Inflammatory macrophage treated with lipopolysaccharide for 4 hours (primary cell): ENCODE results near the gene MRPL23.

Experiments used
- DNase-seq: peaks from one replicate; pipeline ENCODE4 v3.0.0-alpha.2; 2020

The MRPL23 gene

DNA sequence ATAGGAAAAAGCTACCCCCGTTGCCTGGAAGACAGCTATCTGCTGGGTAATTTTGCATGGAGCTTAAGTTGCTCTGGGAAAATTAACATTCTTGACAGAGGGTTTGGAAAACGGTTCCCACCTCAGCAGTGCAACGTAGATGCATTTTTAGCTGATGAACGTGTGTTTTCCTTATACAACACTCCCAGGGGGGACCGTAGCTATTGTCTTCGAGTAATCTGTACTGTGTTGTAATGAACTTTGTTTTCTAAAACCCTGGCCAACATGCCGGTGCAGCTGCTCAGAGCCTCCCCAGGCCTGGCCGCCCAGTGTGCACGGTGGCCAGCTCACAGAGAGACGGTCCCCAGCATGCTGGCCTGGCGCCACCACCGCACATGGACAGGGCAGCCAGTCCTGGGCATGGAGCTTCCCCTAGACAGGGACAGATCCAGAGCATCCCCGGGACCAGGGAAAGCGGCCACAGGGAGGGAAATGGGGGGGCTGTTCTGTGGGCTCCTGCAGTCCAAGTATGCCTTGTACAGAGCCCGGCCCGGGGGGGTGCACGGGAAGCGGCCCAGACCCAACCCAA lies 25.5 kb upstream of the MRPL23 start:
- DNase-seq = no peak

GRCh38 chr11:1922481-1923081 lies 24.6 kb upstream of the MRPL23 start:
- DNase-seq = no peak

- DNase-seq = no peak
These were observed 23.8 kb upstream of the MRPL23 start for GRCh38 chr11:1923201-1923956.

DNA sequence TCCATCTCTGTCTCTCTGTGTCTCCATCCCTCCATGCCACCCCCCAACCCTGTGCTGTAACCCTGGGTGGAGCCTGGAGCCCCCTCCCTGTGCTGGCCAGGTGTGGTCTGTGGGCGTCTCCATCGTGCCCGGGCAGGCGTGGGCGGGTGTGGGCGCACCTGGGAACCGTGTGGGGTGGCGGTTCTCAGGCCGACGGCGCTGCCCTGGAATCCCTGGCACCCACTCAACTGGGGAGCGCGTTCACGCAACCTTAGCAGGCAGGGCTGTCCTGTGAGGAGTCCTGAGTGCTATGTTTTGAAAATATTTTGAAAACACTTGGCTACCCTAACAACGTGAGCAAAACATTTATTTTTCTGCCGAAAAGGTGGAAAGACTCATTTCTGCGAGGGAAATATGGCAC lies 23.0 kb upstream of the MRPL23 start:
- DNase-seq = no peak

GRCh38 chr11:1924646-1925372 lies 22.3 kb upstream of the MRPL23 start:
- no peak for DNase-seq

DNA sequence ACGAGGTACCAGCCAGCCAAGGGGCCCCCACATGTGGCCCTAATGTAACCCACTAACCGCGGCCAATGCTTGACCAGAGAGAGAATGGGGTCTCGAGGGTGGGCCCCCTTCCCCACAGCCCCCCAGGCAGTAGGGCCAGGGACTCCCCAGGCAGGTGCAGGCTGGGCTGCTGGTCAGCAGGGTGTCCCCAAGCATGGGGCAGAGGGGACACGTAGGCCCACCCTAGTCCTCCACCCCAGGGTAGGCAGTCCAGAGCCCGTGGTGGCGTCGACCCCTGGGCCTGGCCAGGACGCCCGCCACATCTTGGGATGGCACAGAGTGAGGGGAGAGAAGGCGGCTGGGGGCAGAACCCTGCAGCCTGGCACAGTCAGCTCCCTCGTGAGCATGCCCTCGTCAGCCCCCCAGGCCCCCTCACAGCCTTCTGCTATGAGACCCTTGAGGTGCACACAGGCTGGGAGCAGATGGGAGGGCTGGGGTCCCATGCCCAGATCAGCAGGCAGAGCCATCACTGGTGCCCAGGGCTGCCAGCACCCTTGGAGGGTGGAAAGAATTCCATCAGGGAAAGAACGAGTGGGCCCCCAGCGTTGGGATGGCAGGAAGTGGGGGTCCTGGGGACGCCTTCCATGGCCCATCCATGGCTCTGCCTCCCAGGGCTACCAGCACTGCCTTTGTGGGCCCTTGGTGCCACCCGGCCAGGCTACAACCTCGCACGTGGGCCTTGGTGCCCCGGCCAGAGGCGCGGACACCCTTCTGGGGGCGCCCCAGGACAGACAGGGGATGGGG lies 21.6 kb upstream of the MRPL23 start:
- no peak for DNase-seq

GRCh38 chr11:1926156-1927025 lies 20.7 kb upstream of the MRPL23 start:
- DNase-seq = peak; percentile 44

GRCh38 chr11:1927026-1927847 lies 19.9 kb upstream of the MRPL23 start:
- DNase-seq = no peak

GRCh38 chr11:1927848-1928469 lies 19.2 kb upstream of the MRPL23 start:
- DNase-seq = no peak

DNA sequence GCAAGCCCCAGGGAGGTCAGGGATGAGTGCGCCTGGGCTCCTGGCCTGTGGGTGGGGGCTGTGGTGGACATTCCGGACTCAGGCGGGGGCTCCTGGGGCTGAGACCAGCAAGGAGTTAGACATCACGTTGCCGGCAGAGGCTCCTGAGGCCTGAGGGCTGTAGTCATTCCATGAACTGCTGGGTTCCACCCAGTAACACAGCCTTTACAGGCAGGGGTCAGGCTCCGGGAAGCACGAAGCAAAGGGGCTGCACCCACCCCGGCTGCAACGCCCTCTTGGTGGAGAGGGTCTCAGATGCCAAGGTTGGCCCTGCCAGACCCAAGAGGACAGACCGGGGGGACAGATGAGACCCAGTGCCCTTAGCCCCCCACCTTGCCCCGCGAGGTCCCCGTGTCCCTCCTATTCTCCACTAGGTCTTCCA lies 18.7 kb upstream of the MRPL23 start:
- no peak for DNase-seq

DNA sequence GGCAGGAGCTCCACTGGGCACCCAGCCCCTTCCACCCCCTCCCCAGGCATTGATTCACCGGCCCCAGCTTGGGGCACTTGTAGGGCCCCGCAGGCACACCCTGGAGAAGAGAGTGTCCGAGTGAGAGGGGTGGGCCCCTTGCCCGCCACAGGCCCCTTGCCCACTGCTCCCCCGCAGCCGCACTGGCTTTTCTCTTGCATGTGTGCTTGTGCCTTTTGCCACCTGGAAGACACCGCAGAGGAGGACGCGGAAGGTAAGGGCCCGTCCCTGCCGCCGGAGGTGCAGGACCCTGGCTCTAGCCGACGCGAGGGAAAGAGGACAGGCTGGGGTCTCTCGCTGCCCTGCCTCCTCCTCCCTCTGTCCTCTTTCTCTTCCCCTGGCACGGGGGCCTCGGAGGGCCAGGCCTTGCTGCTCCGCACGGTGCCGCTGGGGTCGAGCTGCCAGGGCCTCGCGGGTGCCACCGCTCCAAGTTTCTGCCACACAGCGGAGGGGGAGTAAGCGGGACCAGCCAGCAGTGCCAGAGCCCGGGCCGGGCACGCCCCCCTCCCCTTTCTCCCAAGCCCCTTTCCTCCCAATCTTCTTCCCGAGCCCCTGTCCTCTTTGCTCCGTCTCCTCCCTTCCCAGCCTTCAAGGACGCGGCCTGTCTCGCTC lies 18.1 kb upstream of the MRPL23 start:
- DNase-seq = no peak

GRCh38 chr11:1929621-1930461 lies 17.3 kb upstream of the MRPL23 start:
- no peak for DNase-seq

GRCh38 chr11:1930462-1930830 lies 16.7 kb upstream of the MRPL23 start:
- DNase-seq = no peak

DNA sequence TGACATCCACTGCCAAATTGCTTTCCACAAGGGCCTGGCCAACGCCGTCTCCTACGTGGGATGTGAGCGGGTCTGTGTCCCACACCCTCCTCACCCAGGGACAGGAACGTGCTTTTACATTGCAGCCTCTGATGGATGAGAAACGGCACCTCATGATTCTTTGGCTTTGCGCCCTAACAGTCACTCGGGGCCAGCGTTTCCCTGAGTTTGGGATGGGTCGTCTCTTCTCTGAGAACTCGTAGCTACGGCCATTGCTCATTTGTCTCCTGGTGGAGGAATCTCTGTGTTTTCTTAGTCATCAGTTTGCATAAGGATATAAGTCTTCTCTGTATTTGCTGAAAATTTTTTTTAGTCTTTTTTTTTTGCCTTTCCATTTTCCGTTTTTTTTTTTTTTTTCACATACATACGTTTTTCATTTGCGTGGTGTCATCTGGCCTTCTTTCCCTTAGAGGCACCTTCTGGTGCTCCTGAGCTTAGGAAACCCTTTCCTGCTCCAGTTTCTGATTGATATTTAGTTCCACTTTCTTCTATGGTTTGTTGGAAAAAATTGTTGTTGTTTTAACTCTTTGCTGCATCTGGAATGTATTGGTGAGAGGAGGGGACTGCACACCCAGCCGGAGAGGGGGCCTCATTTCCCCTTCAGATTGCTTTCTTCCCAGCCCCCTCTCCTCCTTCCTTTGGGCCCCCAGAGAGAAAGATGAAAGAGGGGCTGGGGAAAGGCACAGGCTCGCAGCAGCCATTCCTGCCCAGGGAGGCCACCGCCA lies 15.6 kb upstream of the MRPL23 start:
- DNase-seq = no peak

DNA sequence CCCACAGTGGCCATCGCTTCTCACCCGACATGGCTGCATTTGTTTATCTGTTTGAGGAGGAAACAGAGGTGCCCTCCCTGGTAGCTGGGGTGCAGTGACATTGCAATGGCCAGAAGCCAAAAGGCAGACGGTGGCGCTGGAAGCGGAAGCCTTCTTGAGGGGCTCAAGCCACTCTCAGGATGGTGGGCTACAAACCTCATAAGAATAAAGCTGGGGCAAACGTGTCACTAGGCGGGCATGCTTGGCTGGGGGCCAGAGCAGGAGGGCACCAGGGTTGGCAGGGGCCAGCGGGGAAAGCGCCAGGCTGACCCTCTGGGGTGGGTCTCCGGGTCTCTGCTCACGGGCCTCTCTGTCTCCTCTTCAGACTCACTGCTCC lies 15.0 kb upstream of the MRPL23 start:
- no peak for DNase-seq

GRCh38 chr11:1932681-1933080 lies 14.5 kb upstream of the MRPL23 start:
- DNase-seq = no peak

- DNase-seq = no peak
These were observed 13.5 kb upstream of the MRPL23 start for GRCh38 chr11:1933416-1934334.
